ENCODE results near the gene EXOC3L2. TPM values are rescaled to one million over a fixed set of nuclear protein-coding genes. Genes with fewer than 3 reads are reported as not detected.
"Not testable (repeated sequence)": the region's sequence is repeated elsewhere in the genome, so short reads cannot be mapped to it uniquely, and the experiment has no call there.

EXOC3L2 gene
- total and polyA plus RNA-seq, 8 donors = 0.85 to 3.3 (median 1.3) TPM

DNA sequence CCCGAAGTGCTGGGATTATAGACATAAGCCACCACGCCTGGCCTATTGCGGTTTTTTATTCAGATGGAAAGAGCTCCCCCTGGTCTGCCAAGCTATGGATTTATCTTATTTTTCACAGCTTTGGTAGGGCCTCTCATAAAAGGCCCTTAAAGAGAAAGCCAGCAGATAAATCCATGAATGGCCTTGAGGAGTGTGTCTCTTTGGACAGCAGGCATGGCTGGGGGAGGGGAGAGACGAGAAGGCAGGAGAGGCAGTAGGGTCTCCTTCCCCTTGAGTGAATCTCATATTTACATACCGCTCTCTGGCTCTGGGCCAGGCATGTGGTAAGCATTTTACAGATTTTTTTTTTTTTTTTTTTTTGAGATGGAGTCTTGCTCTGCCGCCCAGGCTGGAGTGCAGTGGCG is 31.1 kb upstream of the EXOC3L2 start:
- no peaks in the 10 kb centered on the region for H3K9me3 ChIP-seq
- H3K27ac ChIP-seq = no peak overlapping the region
- peaks cover 0 to 85% of the 10 kb centered on the region in 2 donors for H3K36me3 ChIP-seq
- ATAC-seq = no peak
- no peak overlapping the region for H3K4me3 ChIP-seq
- peaks cover 0 to 9% of the 10 kb centered on the region in 2 donors for H3K4me1 ChIP-seq
- peak in 2 of 4 donors; percentile 47 to 82 for DNase-seq
- TF ChIP-seq, protein P1, sequence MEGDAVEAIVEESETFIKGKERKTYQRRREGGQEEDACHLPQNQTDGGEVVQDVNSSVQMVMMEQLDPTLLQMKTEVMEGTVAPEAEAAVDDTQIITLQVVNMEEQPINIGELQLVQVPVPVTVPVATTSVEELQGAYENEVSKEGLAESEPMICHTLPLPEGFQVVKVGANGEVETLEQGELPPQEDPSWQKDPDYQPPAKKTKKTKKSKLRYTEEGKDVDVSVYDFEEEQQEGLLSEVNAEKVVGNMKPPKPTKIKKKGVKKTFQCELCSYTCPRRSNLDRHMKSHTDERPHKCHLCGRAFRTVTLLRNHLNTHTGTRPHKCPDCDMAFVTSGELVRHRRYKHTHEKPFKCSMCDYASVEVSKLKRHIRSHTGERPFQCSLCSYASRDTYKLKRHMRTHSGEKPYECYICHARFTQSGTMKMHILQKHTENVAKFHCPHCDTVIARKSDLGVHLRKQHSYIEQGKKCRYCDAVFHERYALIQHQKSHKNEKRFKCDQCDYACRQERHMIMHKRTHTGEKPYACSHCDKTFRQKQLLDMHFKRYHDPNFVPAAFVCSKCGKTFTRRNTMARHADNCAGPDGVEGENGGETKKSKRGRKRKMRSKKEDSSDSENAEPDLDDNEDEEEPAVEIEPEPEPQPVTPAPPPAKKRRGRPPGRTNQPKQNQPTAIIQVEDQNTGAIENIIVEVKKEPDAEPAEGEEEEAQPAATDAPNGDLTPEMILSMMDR (IDR thresholded peaks at IDR 0.05) = no peak
- intact Hi-C loops (cut with DNase I) = no loop called here
- no peaks in the 10 kb centered on the region for H3K27me3 ChIP-seq

DNA sequence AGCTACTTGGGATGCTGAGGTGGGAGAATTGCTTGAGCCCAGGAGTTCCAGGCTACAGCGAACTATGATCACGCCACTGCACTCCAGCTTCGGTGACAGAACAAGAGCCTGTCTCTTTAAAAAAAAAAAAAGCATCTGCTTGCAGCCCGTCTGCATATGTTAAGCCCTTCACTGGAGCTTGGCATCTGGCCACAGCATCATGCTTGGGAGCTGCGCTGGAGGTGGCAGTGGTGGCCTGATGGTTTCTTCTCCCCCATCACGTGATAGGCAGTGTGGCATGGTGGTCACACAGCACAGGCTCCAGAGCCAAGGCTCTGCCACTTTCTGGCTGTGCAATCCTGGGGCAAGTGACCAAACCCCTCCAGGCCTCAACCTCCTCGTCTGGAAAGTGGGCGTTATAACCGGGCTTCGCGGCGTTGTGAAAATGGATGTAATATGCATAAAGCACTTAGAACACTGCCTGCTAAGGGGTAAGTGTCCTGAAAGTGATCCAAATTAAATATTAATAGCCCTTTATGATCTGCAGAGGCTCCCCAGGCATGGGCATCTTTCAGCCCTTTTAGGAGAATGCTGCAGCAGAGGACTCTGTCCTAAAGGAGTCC is 30.3 kb upstream of the EXOC3L2 start:
- Histone ChIP-seq H3K27ac (no peak overlapping the region), H3K9me3 (no peaks in the 10 kb centered on the region), H3K27me3 (no peaks in the 10 kb centered on the region), H3K4me3 (no peak overlapping the region), H3K36me3 (peaks cover 0 to 83% of the 10 kb centered on the region in 2 donors), H3K4me1 (peaks cover 0 to 9% of the 10 kb centered on the region in 2 donors)
- ATAC-seq (no peak), DNase-seq (no peak)
- intact Hi-C loops (cut with DNase I) = no loop called here
- TF ChIP-seq, protein P1 (IDR thresholded peaks at IDR 0.05) = no peak

DNA sequence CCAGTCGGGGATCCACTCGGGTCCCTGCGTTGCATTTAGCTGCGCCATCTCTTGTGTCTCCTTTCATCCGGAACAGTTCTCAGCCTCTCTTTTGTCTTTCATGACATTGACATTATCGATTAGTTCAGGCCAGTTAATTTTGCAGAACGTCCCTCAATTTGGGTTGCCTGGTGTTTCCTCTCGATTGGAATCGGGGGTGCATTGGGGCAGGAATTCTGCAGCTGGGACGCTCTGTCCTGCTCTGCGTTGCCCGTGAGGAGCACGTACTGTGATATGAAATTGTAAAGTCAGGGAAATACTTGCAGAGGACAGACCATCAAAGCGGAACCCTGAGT is 28.3 kb upstream of the EXOC3L2 start:
- Histone ChIP-seq H3K4me1 (peaks cover 0 to 9% of the 10 kb centered on the region in 2 donors), H3K27ac (no peak overlapping the region), H3K36me3 (peaks cover 0 to 80% of the 10 kb centered on the region in 2 donors), H3K27me3 (no peaks in the 10 kb centered on the region), H3K9me3 (no peaks in the 10 kb centered on the region), H3K4me3 (no peak overlapping the region)
- ATAC-seq (no peak), DNase-seq (no peak)
- intact Hi-C loops (cut with DNase I) = no loop called here
- TF ChIP-seq, protein P1 (IDR thresholded peaks at IDR 0.05) = no peak

DNA sequence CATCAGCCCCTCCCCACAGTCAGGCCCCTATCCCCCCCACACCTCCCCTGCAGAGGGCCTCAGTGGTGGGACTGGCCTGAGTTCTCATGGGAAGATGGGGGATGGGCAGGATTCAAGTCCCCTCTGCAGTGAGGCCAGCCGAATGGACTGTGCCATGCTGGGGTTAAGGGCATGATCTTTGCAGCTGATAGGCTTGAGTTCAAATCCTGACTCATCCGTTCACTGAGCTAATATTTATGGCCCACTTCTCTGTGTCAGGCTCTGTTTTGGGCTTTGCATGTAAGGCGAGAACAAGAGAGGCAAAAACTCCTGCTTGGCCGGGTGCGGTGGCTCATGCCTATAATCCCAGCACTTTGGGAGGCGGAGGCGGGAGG is 26.5 kb upstream of the EXOC3L2 start:
- Histone ChIP-seq H3K4me3 (no peak overlapping the region), H3K27ac (no peak overlapping the region), H3K9me3 (no peaks in the 10 kb centered on the region), H3K27me3 (no peaks in the 10 kb centered on the region), H3K36me3 (peaks cover 0 to 84% of the 10 kb centered on the region in 2 donors), H3K4me1 (peaks cover 0 to 9% of the 10 kb centered on the region in 2 donors)
- ATAC-seq = no peak
- TF ChIP-seq, protein P1 (IDR thresholded peaks at IDR 0.05) = no peak
- DNase-seq = no peak
- intact Hi-C loops (cut with DNase I) = no loop called here

DNA sequence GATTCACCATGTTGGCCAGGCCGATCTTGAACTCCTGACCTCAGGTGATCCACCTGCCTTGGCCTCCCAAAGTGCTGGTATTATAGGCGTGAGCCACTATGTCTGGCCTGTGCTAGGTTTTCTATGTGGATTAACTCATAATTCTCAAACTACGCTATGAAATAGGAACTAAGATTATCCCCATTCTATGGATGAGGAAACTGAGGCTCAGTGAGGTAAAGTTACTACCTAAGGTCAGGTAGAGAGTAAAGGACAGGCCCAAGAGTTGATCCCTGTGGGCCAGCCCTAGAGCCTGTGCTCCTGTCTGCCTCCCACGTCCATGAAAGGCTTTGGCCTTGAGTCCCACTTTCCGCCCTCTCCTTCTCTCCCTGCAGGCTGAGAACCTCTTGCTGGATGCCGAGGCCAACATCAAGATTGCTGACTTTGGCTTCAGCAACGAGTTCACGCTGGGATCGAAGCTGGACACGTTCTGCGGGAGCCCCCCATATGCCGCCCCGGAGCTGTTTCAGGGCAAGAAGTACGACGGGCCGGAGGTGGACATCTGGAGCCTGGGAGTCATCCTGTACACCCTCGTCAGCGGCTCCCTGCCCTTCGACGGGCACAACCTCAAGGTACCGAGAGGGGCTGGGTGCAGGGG is 26.0 kb upstream of the EXOC3L2 start:
- H3K36me3 ChIP-seq = peaks cover 0 to 88% of the 10 kb centered on the region in 2 donors
- no peak for ATAC-seq

DNA sequence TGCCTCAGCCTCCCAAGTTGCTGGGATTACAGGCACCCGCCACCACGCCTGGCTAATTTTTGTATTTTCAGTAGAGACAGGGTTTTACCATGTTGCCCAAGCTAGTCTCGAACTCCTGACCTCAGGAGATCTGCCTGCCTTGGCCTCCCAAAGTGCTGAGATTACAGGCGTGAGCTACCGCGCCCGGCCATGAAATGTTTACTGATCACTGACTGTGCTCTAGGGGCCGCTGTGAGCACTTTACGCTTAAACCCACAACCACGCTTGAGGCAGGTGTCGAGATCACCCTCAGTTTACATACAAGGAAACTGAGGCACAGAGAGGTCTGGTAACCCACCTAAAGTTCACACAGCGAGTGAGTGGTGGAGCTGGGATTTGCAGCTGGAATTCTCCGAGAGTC is 24.7 kb upstream of the EXOC3L2 start:
- not testable (repeated sequence) for ATAC-seq, H3K4me1 ChIP-seq

More for the DNA sequence above, 26.0 kb upstream of the EXOC3L2 start:
- H3K9me3 ChIP-seq = no peaks in the 10 kb centered on the region
- peaks cover 0 to 9% of the 10 kb centered on the region in 2 donors for H3K4me1 ChIP-seq
- H3K27ac ChIP-seq = no peak overlapping the region
- TF ChIP-seq, protein P1 (IDR thresholded peaks at IDR 0.05) = no peak
- no peak for DNase-seq
- intact Hi-C loops (cut with DNase I) = no loop called here
- H3K27me3 ChIP-seq = no peaks in the 10 kb centered on the region
- no peak overlapping the region for H3K4me3 ChIP-seq

More for the DNA sequence above, 24.7 kb upstream of the EXOC3L2 start:
- H3K27ac ChIP-seq; intact Hi-C loops (cut with DNase I); H3K9me3 ChIP-seq; DNase-seq; H3K27me3 ChIP-seq; H3K4me3 ChIP-seq: not testable (repeated sequence)
- peaks cover 0 to 85% of the 10 kb centered on the region in 2 donors for H3K36me3 ChIP-seq

Data from left lung (tissue), 10 donors.